Left hindlimb (tissue), 1 donor: ENCODE data around the gene SLC25A21.
"Not testable (repeated sequence)": the region's sequence is repeated elsewhere in the genome, so short reads cannot be mapped to it uniquely, and the experiment has no call there.

Experiments used
- DNase-seq: peaks from one replicate; pipeline ENCODE4 v3.0.0-alpha.2; 2018

SLC25A21 gene

DNA sequence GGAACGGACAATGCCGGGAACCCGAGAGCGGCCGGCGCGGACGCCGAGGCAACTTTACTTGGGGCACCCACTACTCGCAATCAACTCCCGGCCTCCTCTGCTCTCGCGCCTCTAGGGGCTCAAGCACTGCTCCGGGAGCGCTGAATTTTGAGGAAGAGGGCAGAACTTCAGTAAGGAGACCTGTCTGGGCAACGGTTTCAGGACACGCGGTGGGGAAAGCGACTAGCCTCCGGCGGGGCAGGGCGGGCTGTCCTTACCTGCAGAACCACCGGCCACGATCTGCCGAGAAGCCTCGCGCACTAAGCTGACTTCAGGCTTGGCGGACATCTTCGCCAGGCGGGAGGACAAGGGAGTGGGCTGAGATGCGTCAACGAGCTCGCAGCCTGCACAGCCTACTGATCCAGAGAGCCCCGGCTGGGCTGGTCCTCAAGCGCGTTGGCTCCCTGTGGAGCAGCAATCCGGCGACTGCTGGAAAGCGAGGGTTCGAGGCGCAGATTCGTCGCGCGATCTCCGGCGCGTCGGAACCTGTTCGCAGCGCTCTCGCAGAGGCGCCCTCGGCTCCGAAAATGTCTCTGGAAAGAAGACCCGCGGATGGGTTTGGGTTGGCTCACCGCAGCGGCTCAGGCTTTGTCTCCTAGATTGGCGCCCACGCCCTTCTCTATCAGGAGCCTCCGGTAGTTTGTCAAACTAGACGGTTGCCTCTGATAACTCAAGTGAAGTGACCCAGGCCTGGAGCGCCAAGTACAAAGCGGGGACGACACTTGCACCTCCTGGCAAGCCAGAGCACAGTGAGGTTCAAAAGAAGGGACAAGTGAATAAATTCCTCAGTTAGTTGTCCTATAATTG is at the start of gene SLC25A21:
Gene SLC25A21, minus strand, starts transcription at position 583 of the 846 bp plus-strand sequence.
- DNase-seq: peak; percentile 85

DNA sequence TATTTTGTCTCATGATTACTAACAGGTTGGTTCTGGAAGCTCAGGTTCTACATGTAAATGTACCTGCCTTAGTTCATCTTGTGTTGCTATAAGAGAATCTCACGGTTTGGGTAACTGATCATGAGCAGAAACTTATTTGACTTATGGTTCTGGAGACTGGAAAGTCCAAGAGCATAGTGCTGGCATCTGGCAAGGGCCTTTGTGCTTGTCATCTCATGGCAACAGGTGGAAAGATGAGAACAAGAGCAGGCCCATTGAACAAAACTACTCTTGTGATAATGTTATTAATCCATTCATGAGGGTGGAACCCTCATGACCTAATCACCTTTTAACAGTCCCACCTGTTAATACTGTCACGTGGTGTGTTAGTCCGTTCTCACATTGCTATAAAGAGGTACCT is 48.7 kb upstream of the SLC25A21 start:
- no peak for DNase-seq

DNA sequence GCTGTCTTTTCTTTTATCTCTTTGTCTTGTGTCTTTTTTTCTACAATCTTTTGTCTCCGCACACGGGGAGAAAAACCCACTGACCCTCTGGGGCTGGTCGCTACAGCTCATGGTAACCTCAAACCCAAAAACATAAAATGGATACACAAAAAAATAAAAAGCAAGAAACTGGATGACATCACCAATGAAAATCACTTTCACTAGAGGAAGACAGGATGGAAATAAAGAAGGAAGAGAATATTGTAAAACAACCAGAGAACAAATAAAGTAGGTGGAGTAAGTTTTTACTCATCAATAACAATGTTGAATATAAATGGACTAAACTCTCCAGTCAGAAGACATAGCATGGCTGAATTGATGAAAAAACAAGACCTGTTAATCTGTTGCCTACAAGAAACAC is 42.9 kb upstream of the SLC25A21 start:
- no peak for DNase-seq

- no peak for DNase-seq
These were observed 40.6 kb upstream of the SLC25A21 start for GRCh38 chr14:37213016-37213415.

DNA sequence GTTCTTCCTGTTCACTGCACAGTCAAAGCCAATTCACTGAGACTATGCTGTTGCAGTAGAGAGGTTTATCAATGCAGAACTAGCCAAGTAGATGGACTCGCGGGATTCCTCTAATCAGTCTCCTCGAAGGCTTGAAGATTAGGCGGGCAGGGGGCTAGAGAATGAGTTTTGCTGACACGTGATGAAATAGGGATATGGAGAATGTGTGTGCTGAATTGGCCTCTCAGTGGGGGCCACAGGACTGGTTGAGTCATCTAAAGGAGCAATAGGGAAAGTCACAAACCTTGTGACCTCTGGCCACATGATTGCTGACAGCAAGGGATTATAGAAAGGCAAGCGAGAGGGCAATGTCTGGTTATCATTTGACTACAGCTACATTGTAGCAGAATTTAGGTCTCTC is 38.0 kb upstream of the SLC25A21 start:
- DNase-seq: no peak

DNA sequence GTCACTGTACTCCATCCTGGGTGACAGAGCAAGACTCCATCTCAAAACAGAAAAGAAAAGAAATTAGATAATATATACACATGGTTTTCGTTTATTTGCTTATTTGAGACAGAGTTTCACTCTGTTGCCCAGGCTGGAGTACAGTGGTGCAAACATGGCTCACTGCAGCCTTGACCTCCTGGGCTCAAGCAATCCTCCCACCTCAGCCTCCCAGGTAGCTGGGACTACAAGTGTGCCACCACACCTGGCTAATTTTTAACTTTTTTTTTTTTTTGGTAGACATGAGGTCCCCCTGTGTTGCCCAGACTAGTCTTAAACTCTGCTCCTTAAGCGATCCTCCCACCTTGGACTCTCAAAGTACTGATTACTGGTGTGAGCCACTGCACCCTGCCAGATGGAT is 37.2 kb upstream of the SLC25A21 start:
- DNase-seq: not testable (repeated sequence)

GRCh38 chr14:37205623-37206605 is 33.5 kb upstream of the SLC25A21 start:
- DNase-seq: not testable (repeated sequence)

DNA sequence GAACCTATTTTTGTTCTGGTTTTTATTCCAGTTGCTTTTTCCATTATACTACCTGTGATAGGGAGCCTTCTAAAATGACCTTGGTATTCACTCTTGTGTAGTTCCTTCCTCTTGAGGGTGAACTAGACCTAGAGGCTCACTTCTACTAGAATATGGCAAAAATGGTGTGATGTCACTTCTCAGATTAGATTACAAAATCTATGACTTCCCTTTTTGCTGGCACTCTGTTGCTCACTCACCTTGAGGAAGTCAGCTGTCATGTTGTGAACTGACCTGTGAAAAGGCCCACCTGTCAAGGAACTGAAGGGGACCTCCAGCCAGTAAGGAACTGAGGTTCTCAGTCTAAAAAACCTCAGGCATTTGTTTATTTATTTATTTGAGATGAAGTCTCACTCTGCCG is 31.0 kb upstream of the SLC25A21 start:
- no peak for DNase-seq

GRCh38 chr14:37202812-37203211 is 30.4 kb upstream of the SLC25A21 start:
- DNase-seq: no peak

DNA sequence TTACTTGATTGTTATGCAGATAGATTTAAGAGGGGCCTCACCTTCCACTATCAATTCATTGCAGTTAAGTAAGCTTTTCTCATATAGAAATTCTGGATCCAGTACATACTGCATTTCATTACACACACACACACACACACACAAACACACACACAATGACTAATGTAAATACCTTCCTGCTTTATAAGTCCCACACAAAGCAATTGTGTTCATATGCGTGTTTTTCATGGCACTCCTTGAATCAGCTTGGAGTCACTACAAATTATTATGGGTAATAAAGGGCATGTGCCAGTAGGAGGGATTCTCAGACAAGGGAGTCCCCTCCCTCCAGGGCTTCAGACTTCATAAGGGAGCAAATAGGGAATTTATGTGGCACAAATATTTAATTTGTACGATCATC is 29.9 kb upstream of the SLC25A21 start:
- no peak for DNase-seq

GRCh38 chr14:37201724-37202123 is 29.3 kb upstream of the SLC25A21 start:
- no peak for DNase-seq

DNA sequence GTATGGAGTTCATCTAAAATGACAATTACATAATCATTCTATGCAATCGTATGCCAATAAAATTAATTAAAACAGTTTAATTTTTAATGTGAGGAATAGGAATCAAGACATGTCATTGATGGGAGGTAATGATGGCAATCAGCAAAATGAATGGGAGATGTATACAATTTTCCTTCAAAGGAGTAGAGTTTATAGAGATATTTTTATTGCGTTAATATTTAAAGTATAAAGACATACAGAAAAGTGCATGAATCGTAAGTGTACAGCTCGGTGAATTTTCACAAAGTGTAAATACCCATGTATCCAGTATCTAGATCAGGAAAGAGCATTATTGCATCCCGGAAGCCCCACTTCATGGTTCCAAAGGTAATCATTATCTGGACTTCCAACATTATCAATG is 26.5 kb upstream of the SLC25A21 start:
- DNase-seq: no peak

GRCh38 chr14:37198273-37198598 is 25.8 kb upstream of the SLC25A21 start:
- DNase-seq: no peak

DNA sequence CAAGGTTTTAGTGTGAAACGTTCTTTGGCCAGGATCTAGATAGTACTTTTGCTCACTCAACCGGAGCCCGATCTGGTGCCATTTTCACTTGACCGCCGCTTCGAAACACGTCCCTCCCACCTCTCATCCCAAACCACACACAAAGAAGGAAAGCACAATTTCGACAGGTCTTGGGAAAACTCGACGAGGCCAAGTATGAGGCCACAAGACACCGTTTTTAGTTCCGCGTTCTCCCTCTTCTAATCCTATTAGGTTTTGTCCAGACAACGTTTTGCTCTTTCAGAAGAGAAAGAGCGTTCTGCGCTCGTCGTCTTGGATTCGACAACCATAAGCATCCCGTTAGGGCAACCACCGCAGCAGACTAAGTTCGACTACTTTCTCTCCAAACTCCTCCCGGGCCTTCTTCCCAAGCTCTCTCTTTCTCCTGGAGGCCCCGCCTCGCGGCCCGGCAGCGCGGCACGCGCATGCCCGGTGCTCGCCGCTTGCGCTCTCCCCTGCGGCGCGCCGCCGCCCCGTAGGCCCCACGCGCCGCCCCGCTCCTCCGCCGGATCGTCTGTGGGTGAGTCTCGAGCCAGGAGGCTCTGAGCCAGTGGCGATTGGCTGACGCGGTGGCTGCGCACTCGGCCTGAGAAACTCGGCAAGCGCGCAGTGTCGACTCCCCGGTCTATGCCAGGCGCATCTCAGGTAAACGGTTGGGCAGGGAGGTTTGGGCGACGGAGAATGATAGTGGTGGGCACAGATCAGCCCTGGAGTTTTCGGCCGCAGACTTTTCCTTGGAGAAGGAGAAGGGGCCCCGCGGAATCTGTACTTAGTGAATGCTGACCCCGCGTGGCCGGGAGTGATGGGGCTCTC is 25.2 kb upstream of the SLC25A21 start, which contains the start of gene MIPOL1:
Gene MIPOL1, plus strand, starts transcription at position 517 of the 852 bp plus-strand sequence. CDS start 49,952 bp downstream, outside the sequence.
- DNase-seq: peak; percentile 91

DNA sequence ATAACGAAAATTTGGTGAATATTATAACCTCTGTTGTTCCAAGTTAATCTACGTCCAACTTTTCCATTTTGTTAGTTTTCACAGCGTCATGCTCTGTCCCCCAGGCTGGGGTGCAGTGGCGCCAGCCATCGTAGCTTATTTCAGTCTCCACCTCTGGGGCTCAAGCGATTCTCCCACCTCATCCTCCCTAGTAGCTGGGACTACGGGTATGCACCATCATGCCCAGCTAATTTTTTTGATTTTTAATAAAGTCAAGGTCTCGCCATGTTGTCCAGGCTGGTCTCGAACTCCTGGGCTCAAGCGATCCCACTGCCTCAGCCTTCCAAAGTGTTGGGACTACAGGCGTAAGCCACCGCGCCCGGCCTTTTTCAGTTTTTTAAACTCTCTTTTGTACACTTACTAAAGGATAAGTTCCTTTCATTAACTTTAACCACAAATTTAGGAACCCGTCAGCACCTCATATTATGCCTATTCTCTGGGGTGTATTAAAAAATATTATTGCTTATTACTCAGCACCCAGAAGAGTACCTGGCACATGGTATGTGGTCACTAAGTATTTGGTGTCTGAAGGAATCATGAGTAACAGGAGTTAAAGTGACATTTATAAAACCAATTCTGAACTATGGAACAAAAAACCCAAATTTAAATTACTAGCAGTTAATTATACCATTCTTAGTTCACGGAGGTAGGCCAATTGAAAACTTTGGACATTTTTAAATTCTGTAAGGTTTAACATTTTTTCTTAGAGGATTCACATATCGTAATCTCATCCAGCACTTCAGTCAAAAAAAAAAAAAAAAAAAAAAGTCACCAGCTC is 24.4 kb upstream of the SLC25A21 start:
- DNase-seq: no peak

DNA sequence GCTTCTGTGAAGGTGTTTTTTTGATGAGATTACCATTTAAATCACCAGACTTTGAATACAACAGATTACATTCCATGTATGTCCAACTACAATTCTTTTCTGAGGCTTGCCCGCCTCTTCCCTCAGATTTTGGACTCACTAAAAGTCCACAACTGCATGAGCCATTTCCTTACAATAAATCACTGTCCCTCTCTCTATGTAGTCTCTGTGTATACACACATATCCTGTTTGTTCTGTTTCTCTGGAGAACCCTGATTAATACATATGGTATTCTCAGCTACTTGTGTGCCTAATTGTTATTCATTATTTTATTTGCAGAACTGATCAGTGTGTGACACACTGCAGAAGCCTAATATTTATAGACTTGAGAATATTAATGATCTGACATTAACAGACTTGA is 22.9 kb upstream of the SLC25A21 start:
- no peak for DNase-seq

DNA sequence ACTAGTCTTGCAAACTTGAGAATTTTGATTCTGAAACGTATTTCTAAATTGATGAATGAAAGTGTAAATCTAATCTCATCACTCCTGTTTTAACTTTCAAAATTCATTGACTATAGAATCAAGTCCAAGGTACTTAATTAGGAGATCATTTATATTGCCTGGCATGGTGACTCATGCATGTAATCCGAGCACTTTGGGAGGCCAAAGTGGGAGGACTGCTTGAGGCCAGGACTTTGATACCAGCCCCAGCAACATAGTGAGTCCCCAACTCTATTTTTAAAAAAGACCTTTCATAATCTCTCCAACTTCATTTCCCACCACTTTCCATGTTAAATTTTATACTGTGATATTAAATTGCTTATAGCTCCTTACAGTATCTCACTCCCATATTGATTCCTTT is 22.3 kb upstream of the SLC25A21 start:
- no peak for DNase-seq

DNA sequence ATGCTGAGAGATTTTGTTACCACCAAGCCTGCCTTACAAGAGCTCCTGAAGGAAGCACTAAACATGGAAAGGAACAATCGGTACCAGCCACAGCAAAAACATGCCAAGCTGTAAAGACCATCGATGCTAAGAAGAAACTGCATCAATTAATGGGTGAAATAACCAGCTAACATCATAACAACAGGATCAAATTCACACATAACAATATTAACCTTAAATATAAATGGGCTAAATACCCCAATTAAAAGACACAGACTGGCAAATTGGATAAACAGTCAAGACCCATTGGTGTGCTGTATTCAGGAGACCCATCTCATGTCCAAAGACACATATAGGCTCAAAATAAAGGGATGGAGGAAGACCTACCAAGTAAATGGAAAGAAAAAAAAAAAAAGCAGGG is 17.3 kb upstream of the SLC25A21 start:
- not testable (repeated sequence) for DNase-seq

DNA sequence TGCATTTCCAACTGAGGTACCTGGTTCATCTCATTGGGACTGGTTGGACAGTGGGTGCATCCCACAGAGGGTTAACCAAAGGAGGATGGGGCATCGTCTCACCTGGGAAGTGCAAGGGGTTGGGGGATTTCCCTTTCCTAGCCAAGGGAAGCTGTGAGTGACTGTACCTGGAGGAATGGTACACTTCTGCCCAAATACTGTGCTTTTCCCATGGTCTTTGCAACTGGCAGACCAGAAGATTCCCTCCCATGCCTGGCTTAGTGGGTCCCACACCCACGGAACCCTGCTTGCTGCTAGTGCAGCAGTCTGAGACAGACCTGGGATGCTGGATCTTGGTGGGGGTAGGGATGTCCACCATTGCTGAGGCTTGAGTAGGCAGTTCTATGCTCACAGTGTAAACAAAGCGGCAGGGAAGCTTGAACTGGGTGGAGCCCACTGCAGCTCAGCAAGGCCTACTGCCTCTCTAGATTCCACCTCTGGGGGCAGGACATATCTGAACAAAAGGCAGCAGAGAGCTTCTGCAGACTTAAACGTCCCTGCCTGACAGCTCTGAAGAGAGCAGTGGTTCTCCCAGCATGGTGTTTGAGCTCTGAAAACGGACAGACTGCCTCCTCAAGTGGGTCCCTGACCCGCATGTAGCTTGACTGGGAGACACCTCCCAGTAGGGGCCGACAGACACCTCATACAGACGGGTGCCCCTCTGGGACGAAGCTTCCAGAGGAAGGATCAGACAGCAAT is 15.6 kb upstream of the SLC25A21 start:
- not testable (repeated sequence) for DNase-seq

GRCh38 chr14:37187294-37187693 is 14.9 kb upstream of the SLC25A21 start:
- no peak for DNase-seq

- DNase-seq: no peak
These were observed 14.5 kb upstream of the SLC25A21 start for GRCh38 chr14:37186865-37187264.
